Amniotic stem cell (primary cell): ENCODE measurements around the gene COPS2.

Experiments
- DNase-seq: peaks from one replicate; lab custom pipeline; 2025; lab: John Stamatoyannopoulos, UW

Gene COPS2

DNA sequence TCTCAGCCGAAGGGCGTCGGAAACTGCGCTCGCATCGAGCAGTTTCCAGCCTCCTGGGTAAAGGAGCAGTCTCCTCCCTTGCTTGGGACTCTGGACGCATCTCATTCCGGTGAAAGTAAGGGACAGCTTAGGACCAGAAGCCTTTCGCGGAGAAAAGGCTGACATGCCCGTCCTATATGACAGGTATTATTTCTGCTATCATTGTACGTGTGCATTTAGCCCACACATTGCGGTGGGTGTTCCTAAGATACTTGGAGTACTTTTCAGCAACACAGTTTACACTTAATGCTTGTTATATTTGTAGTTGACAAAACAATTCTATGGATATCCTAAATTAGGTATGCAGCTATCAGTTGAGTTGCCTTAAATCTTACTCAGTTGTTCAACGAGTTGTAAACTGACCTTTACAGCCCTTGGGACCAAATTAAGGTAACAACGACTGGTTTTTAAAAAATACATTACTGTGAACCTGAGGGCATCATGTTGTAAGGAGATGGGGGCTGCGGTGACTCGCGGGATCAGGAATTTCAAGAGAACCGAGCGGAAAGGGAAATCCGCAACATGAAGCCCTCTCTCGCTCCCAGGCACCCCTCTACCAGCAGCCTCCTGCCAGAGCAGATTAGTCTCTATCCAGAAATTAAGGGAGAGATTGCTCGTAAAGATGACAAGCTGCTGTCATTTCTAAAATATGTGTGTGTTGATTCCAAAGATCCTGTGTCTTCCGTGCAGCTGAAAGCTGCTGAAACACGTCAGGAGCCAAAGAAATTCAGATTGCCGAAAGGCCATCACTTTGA is 632 bp upstream of the COPS2 start:
- DNase-seq = peak; percentile 22

DNA sequence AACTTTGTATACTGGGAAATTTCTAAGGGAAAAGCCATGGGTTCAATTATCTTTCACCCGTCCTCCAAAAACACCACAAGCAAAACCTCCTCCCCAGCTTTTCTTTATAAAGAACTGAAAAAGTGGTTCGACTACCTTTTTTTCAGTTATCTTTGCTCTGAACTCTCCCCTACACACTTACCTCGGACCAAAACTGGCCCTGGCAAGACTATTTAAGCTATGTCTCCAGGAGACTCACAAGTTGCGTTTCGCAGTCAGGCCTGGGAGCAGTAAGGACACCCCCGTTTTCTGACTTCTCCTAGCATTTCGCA is 645 bp downstream of the COPS2 start:
- no peak for DNase-seq

DNA sequence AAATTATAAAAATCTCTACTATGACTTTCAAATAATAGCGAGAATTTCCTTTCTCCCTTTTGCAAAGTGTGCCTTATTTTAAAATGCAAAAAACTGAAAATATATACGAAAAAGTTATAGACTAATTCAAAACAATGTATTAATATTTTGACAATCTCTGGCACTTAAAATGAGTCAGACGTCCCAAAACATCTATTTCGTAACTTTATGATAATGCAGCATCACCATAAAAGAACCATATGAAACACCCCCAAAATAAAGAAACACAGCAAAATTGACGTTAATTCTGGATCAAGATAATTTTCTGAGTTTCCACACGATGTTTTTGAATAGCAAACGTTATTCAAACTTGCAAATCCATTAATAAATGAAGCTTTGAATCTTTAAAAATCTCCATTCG is 1.0 kb downstream of the COPS2 start:
- no peak for DNase-seq

DNA sequence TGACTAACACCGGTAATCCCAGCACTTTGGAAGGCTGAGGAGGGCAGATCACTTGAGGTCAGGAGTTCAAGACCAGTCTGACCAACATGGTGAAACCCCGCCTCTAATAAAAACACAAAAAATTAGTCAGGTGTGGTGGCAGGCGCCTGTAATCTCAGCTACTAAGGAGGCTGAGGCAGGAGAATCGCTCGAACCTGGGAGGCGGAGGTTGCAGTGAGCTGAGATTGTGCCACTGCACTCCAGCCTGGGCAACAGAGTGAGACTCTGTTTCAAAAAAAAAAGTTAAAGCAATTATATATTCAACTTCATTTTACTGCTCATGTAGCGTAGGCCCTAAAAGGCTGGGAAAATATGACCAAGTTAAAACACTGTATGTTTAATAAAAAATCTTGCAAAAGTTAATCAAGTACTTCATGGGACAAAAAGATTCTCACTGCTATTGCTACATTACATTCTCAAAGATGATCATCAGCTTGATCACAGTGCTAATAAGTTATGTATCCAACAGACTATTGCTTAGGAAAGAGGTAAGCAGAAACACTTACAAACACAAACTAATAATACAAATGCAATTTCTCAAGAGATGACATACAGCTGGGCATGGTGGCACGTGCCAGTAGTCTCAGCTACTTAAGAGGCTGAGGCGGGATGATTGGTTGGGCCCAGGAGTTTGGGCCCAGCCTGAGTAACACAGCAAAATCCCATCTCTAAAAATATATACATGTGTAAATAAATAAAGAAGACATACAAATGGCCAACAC is 2.7 kb downstream of the COPS2 start:
- DNase-seq = no peak

DNA sequence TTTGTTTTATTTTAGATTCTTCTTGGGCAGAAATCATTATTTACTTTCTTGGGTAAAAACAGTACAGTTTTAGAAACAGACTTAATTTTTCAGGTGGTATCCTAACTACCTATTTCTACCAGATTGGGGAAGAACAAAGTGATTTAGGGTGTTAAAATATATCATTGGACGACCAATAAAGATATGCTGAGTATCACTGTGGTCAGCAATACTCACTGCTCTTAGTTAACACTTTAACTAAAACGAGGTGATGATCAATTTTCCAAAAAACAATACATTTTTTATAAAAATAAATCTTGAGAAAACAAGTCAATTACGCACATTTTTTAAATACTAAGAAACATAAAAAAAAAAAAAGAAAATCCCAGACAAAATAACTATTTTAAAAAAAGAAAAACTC is 3.6 kb downstream of the COPS2 start:
- no peak for DNase-seq

DNA sequence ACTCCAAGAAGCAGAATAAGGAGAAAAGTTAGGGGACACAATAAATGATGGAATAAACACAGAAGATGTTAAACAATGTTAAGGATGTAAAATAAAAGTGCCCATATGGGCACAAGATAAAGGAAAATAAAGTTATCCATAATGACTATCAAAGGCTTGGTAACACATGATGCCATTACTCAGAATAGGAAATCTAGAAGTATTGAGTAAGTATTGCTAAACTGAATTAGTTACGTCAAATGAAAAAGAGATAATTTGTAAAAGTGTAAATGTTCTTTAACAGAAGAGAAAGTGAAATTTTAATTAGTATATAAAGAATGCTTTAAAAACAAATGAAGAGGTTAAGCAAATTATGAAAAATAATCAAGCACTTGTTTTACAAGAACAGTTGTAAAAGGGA is 6.7 kb downstream of the COPS2 start:
- DNase-seq = no peak

DNA sequence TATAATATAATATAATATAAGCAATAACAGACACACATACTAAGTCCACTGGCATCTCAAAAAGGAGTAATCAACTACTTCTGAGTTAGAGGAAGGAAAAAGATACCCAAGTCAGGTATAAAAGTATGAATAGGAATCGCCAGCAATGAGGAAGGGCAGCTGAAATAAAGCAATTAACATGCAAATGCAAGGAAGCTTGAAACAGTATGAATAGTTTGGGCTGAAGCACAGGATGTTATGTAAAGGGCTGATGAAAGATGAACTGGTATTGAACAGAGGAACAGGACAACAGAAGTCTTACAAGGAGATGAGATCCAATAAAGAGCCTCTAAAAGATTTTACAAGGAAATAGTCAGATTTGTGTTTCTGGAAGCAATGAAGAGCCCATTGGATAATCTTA is 7.1 kb downstream of the COPS2 start:
- no peak for DNase-seq

DNA sequence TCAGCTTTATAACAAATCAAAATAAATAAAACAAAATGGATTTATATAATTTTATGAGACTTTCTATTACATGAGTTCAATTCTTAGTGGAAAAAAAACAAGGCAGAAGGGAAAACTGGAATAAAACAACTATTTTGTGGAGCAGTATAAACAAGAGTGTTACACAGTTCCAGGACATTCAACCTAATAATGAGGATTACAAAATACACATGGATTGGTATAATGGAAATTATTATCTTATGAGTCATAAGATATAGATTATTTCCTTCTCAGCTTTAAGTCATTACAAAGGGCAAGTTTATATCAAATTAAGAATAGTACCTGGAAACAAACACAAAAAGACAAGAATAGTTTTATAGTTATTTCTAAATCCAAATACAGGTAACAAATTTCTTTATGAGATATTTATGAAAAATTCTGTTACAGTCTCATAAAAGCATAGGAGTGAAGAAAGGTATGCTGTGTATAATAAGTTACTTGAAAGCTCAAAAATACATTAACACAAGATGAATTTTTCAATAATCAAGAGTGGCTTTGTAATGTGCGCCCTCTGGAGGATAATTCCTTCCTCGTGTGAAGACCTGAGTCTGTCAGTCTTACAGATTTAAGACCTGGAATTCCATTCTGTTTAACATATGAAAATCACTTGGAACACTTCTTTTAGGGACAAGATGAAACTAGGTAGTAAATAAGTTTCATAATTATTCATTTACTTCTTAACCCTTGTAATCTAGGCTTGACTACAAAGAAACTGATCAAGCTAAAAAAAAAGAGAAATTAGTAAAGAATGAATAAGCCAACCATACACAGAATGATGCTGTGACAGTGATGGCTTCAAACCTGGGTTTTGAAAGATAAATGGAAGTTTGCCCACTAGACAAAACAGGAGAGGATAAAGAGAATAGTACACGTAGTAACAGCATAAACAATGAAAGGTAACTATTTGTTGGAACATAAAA is 9.5 kb downstream of the COPS2 start:
- DNase-seq = peak; percentile 54

DNA sequence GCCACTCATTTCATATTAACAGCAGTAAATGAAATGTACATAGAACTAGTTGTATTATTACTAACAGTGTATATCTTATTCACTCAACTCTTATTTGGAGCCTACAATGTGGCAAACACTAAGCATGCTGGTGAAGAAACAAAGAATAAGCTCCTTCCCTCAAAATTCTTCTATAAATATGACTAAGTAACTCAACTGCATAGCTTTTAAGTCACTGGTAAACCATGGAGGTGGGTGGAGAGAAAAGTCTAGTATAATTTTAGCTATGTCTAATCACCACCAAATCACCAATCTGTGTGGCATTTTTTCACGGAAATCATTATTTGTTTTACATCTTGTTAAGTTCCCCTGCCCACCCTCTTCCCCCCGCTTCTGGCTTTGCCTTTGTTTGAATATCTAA is 17.5 kb downstream of the COPS2 start:
- DNase-seq = no peak

DNA sequence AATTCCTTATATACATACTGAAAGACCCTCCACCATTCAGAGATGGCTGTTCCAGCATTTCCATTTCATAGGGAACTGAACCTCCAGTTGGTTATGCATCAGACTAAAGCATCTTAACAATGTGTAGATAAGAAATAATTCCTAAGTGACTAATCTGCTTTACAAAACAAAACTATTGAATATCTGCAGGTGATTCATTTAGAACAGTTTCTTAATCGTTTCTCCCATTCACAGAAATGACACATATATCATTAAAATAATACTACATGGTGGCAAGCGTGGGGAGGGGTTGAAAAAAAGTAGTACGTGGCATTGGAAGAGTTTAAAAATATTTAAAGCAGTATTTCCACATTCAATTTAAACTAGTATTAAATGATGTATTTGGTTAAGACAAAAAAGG is 19.5 kb downstream of the COPS2 start:
- DNase-seq = peak; percentile 6

DNA sequence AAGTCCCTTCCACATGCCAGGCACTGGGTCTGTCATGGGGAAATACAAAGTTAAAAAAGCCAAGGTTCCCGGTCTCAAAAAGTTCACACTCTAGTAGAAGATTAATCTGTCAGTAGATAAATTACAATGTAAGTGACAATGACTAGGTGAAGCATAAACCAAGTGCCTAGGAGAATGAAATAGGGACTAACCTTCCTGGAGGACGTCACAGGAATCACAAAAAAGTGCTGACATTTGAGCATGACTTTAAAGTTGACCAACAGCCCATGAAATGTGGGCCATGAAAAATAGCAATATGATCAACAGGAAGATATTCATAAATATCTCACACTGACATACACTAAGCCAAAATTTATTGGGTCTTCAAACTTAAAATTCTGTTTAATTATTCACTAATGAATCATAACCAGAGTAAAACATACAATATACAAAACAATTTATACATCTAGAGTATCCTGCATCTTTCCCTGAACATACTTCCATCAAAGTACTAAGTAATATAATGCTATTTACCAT is 20.0 kb downstream of the COPS2 start:
- no peak for DNase-seq

DNA sequence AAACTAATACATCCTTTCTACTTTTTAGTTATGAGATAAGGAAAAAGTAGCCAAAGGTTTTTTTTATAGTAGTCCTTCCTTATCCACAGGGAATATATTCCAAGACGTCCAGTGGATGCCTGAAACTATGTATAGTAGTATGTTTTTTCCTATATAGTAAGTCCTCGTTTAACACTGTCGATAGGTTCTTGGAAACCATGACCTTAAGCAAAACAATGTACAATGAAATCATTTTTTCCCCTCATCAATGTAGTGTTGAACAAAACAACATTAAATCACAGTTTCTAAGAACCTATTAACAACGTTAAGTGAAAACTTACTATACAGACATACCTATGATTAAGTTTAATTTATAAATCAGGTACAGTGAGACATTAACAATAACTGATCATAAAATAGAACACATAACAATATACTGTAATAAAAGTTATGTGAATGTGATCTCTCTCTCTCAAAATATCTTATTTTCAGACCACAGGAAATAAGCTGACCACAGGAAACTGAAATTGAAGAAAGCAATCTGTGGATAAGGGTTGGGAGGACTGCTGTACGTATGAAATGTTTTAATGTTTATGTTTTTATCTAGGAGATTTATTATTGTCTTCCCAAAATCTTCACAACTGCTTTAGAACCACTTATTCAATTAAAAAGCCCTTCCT is 20.6 kb downstream of the COPS2 start:
- no peak for DNase-seq

DNA sequence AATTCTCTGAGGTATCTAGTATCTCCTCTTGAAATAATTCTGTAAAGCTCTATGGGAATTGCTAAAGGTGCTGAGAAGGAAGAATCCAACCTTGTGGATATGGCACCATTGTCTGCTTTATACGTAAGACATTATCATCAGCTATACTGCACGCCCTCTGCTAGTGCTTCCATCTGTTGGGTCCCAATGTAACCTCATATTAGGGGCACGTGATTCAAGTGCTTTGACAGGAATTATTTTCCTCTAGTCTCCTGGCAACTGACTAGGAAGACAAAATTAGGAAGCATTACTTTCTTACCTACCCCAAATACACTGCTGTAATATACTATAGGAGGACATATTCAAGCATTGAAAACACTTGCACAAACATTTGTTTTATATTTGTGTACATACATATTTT is 24.0 kb downstream of the COPS2 start:
- DNase-seq = no peak

DNA sequence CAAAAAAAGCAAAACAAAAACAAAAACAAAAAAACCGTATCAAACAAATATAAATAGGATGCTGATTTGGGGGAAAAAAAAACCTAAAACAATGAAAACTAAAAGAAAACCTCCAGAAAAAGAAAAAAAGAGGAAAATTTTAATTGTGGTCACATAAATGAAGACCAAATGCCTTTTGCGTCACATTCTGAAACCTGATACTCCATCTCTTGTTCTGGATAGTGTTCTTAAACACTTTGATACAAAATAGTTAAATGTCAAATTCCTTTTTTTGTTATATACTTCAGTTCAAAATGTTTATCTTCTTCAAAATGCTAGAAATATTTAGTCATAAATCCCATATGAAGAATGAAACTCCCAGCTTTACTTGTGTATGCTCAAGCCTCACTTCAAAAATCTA is 31.0 kb downstream of the COPS2 start:
- no peak for DNase-seq

DNA sequence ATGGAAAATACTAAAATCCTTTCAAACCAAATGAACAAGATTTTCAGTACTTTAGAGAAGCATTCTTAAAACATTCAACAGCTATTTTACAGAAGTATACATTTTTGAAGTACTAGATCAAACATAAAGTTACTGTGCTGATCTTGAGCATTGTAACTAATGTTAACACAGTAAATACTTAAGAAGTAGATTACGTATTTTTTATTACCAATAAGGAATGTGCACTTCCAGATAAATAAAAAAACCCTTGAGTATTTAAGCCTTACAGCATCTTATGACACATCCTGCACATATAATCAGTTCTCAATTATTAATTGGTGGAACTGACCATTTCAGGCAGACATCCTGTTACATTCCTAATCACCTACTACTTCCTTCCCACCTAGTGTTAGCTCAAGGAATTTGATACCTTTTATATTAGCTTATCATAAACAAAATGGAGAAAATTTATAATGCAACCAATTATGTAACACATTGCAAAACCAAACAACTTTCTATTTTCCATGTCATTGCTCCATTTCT is 32.8 kb downstream of the COPS2 start:
- no peak for DNase-seq

DNA sequence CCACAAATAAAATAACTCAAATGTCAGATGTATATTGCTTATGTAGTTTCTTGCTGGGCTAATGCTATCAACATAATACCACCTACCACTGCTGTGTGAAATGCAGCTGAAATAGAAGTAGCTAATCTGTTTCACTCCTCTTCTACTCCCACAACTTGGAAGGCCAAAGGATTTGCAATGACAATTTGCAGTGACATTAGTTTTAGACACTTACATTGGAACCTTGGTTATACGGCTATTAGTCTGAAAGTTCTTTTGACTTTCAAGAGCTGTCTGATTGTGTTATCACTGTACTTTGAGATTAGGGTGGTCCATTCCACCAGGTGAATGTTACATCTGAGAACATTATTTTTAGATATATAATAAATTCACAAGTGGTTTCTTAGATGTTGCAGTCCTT is 33.5 kb downstream of the COPS2 start:
- DNase-seq = no peak

DNA sequence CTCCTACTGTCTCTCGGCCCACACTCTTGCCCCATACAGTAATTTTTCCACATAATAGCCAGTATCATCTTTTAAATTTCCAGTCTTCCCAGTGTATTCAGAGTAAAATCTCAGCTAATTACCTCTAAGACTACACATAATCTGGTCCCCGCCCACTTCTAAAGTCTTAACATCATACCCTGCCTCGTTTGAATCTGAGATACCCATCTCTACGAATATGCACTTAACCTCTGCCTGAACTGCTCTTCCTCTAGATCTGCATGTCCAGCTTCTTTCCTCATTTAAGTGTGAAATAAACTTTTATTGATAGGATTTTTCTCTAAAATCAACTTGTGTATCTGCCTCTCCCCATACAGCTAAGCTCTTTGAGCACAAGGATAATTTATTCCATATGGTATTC is 34.6 kb downstream of the COPS2 start:
- no peak for DNase-seq

DNA sequence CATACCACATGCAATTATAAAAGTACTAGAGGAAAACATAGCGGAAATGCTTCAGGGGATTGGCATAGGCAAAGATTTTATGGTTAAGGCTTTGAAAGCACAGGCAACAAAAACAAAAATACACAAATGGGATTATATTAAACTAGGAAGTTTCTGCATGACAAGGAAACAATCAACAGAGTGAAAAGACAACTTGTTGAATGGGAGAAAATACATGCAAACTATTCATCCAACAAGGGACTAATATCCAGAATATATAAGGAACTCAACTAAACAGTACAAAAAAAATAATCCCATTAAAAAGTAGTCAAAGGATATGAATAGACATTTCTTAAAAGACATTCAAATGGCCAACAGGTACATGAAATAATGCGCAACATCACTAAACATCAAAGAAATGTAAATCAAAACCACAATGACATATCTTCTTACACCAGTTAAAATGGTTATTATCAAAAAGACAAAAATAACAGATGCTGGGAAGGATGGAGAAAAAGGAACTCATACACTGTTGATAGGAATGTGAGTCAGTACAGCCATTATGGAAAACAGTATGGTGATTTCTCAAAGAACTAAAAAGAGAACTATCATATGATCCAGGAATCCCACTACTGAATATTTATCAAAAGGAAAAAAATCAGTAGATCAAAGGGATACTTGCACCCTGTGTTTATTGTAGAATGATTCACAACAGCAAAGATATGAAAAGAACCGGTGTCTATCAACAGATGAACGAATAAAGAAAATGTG is 39.1 kb downstream of the COPS2 start:
- DNase-seq = no peak

DNA sequence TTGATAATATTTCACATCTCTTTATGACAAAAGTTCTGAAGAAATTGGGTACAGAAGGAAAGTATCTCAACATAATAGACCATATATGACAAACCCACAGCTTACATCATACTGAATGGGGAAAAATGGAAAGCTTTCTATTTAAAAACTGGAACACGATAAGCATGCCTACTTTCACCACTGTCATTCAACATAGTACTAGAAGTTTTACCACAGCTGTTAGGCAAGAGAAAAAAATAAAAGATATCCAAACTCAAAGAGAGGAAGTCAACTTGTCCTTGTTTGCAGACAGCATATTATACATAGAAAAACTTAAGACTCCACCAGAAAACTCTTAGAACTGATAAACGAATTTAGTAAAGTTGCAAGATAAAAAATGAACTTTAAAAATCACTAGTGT is 40.3 kb downstream of the COPS2 start:
- DNase-seq = no peak

DNA sequence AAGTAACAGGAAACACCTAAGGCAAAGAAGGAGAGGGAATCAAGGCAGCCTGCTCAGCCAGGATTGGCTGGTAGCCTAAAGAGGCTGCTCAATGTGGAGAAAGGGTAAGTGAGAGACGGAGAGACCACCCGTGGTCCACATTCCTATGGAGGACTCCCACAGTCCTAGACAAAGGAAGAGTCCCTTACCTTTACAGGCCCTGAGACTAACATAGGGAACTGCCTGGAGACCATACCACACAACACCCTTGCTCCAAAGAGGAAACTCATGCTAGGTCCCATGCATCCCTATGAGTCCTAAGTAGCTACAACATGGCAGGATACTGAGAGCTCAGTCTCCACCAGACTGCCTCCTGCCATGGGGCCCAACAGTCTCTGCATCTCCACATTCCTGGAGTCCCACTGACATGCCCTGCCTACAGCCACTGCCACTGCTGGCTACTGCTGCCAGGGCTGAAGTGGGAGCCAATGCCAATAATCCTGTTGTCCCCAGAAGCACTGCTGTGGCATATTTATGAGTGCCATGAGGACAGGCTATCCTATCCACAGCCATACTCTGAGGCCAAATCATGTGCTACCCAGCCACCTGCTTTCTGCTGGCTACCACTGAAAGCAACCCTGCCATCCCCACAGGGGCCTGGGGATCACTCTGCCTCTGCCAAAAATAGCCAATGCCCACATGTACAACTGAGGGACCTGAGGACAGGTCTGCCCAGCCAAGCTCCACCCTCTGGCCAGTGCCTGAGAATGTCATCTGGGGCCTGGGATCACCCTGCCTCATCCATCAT is 45.0 kb downstream of the COPS2 start:
- no peak for DNase-seq
